ENCODE data around the gene MAGEA9B.
"Not testable (repeated sequence)": the region's sequence is repeated elsewhere in the genome, so short reads cannot be mapped to it uniquely, and the experiment has no call there.

MAGEA9B gene

DNA sequence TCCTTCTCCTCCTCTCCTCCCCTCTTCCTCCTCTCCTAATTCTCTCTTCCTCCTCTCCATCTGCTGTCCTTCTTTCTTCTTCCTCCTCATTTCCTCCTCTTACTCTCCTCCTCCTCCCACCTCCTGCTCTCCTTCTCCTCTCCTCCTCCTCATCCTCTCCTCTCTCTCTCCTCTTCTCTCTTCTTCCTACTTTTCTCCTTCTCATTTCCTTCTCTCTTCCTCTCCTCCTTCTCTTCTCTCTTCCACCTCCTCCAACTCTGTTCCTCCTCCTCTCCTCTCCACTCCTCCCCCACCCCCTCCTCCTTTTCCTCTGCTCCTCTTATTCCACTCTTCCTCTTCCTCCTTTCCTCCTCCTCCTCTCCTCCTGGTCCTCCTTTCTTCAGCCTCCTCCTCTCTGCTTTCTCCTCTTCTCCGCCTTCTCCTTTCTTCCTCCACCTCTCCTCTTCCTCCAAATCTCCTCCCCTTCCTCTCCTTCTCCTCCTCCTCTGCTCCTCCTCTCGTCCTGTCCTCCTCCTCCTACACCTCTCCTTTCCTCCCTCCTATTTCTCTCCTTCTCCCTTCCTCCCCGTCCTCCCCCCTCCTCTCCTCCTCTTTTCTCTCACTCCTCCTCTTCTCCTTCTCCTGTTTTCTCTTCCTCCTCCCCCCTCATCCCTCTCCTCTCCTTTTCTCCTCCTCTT, 52.2 kb downstream of the MAGEA9B start:
- not testable (repeated sequence) for DNase-seq (ENCODE audit: low read depth, low spot score)

- DNase-seq (ENCODE audit: low read depth, low spot score): not testable (repeated sequence)
Measured at GRCh38 chrX:149533999-149534398, 53.3 kb downstream of the MAGEA9B start.

- DNase-seq (ENCODE audit: low read depth, low spot score): not testable (repeated sequence)
Measured at GRCh38 chrX:149532868-149533267, 54.4 kb downstream of the MAGEA9B start.
